Measurements from ENCODE around the gene CHRNB2. TPM values are rescaled to one million over a fixed set of nuclear protein-coding genes. Genes with fewer than 3 reads are reported as not detected.

CHRNB2 gene
- total and polyA plus RNA-seq, 9 of the 15 experiments (the other 6 are each of a cell fraction or from before 2014, with no cell fraction given): 0.01 TPM; not detected in 8

DNA sequence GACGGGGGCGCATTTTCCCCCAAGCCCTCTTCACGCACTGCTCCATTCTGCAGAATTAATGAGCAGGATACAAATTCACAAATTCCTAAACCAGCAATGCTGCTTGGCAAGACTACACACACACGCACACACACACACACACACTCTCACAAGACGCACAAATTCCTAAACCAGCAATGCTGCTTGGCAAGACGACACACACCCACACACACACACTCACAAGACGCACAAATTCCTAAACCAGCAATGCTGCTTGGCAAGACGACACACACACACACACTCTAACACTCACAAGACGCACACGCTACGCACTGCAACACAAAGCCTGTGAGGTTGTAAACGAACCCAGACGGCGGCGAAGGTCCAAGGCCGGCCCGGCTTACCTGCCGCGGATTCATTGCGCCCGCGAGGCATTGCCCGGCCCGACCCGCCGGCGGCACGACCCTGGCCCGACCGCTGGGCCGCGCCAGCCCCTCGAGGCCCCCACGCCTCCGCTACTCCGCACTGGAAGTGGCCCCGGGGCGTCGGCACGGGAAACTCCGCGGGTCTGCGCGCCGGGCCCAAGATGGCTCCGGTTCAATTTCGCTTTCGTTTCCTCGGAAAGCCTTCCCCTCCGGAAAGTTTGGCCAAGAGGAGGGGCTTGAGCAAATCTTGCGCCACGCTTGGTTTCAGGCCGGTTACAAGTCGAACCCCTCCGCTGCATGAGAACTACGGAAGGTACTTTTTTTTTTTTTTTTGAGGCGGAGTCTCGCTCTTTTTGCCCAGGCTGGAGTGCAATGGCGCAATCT lies 40.2 kb downstream of the CHRNB2 start, which contains the start of gene ADAR (continued):
- TF ChIP-seq LCOR (CRISPR knock-in tag; IDR thresholded peaks at IDR 0.05): no peak
- TF ChIP-seq, protein P1, sequence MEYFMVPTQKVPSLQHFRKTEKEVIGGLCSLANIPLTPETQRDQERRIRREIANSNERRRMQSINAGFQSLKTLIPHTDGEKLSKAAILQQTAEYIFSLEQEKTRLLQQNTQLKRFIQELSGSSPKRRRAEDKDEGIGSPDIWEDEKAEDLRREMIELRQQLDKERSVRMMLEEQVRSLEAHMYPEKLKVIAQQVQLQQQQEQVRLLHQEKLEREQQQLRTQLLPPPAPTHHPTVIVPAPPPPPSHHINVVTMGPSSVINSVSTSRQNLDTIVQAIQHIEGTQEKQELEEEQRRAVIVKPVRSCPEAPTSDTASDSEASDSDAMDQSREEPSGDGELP (CRISPR knock-in tag; IDR thresholded peaks at IDR 0.05; ENCODE audit: borderline replicate concordance): no peak; the same call in 1 of the 2 replicates
- TF ChIP-seq NRF1 (conservative IDR thresholded peaks at IDR 0.05 in 1 of 2, IDR thresholded peaks at IDR 0.05 in 1 of 2): peak; percentile 72
- 0 out of 2 replicates have a peak, but pooled peaks have one; percentile 56 for TF ChIP-seq SMAD4 (CRISPR knock-in tag; conservative IDR thresholded peaks at IDR 0.05)
- no peak for TF ChIP-seq PPARD (CRISPR knock-in tag; IDR thresholded peaks at IDR 0.05)
- TF ChIP-seq NFE2 (IDR thresholded peaks at IDR 0.05; ENCODE audit: low read depth): no peak
- no peak for TF ChIP-seq E2F3 (CRISPR knock-in tag; IDR thresholded peaks at IDR 0.05)
- TF ChIP-seq ETV6 (IDR thresholded peaks at IDR 0.05; ENCODE audit: borderline replicate concordance in 1 of 2, low read depth in 2 of 2, low read length in 1 of 2): no peak
- TF ChIP-seq ETV6 (CRISPR knock-in tag; IDR thresholded peaks at IDR 0.05; ENCODE audit: borderline replicate concordance): no peak; the same call in 1 of the 2 replicates
- no peak for TF ChIP-seq RBM15 (IDR thresholded peaks at IDR 0.05; ENCODE audit: insufficient read depth, low read length)
- no peak for TF ChIP-seq RFX1 (IDR thresholded peaks at IDR 0.05)
- TF ChIP-seq, protein P2, sequence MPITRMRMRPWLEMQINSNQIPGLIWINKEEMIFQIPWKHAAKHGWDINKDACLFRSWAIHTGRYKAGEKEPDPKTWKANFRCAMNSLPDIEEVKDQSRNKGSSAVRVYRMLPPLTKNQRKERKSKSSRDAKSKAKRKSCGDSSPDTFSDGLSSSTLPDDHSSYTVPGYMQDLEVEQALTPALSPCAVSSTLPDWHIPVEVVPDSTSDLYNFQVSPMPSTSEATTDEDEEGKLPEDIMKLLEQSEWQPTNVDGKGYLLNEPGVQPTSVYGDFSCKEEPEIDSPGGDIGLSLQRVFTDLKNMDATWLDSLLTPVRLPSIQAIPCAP (CRISPR knock-in tag; IDR thresholded peaks at IDR 0.05; ENCODE audit: borderline replicate concordance): no peak
- no peak for TF ChIP-seq ETS2 (tag; IDR thresholded peaks at IDR 0.05; ENCODE audit: borderline replicate concordance, poor library complexity, severe bottlenecking)
- no peak for TF ChIP-seq TFAM (CRISPR knock-in tag; conservative IDR thresholded peaks at IDR 0.05)
- TF ChIP-seq SOX6 (IDR thresholded peaks at IDR 0.05): peak; percentile 17; the same call in 1 of the 2 replicates
- TF ChIP-seq ZNF57 (CRISPR knock-in tag; IDR thresholded peaks at IDR 0.05): no peak
- no peak for TF ChIP-seq FOXJ3 (CRISPR knock-in tag; IDR thresholded peaks at IDR 0.05)
- no peak for TF ChIP-seq CSDE1 (IDR thresholded peaks at IDR 0.05)
- TF ChIP-seq MAFK (IDR thresholded peaks at IDR 0.05; ENCODE audit: low read length): no peak
- TF ChIP-seq SMARCC2 (IDR thresholded peaks at IDR 0.05; ENCODE audit: low read depth): no peak
- TF ChIP-seq, protein P3, sequence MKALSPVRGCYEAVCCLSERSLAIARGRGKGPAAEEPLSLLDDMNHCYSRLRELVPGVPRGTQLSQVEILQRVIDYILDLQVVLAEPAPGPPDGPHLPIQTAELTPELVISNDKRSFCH (CRISPR knock-in tag; IDR thresholded peaks at IDR 0.05): no peak
- TF ChIP-seq, protein P3 (tag; IDR thresholded peaks at IDR 0.05): no peak
- TF ChIP-seq RFX7 (CRISPR knock-in tag; IDR thresholded peaks at IDR 0.05): no peak
- no peak for TF ChIP-seq MEIS2 (IDR thresholded peaks at IDR 0.05; ENCODE audit: partially characterized antibody)
- no peak; the same call in 1 of the 2 replicates for TF ChIP-seq ARID1B (IDR thresholded peaks at IDR 0.05)
- TF ChIP-seq, protein P4, sequence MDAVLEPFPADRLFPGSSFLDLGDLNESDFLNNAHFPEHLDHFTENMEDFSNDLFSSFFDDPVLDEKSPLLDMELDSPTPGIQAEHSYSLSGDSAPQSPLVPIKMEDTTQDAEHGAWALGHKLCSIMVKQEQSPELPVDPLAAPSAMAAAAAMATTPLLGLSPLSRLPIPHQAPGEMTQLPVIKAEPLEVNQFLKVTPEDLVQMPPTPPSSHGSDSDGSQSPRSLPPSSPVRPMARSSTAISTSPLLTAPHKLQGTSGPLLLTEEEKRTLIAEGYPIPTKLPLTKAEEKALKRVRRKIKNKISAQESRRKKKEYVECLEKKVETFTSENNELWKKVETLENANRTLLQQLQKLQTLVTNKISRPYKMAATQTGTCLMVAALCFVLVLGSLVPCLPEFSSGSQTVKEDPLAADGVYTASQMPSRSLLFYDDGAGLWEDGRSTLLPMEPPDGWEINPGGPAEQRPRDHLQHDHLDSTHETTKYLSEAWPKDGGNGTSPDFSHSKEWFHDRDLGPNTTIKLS (IDR thresholded peaks at IDR 0.05; ENCODE audit: borderline replicate concordance, low read depth): no peak
